Psoas muscle (tissue), 8 donors: ENCODE results near the gene ARMC6. TPM values are rescaled to one million over a fixed set of nuclear protein-coding genes. Genes with fewer than 3 reads are reported as not detected.
A peak's percentile ranks its signal among the peaks of the same experiment; 100 is the strongest.

Source experiments
- ATAC-seq, 4 donors: fragments of 200-7000 bp; cut with Tn5 transposase; one replicate each; pipeline ENCODE4 v1.9.1; 2020; ENCODE audit warnings: moderate library complexity in 3 of 4, mild to moderate bottlenecking in 2 of 4
- DNase-seq, 2 donors: peaks; one replicate each; pipeline ENCODE4 v3.0.0-alpha.2; 2020
- H3K27ac ChIP-seq: fragments of 200-600 bp; one replicate; pipeline ENCODE4 v1.8.0; 2022
- H3K27me3 ChIP-seq, 3 donors: fragments of 200-600 bp in 1 of 3; one replicate each; pipeline versions ENCODE4 v1.6.1 to v1.8.0; 2013 to 2022; ENCODE audit warnings: low read length in 2 of 3, mild to moderate bottlenecking in 2 of 3, moderate library complexity in 1 of 3; ENCODE audit not compliant: insufficient read depth in 3 of 3
- H3K36me3 ChIP-seq, 2 donors: fragments of 200-600 bp in 1 of 2; one replicate each; pipeline versions ENCODE4 v1.6.1 to v1.8.0; 2013 to 2022; ENCODE audit warnings: low read depth in 1 of 2, mild to moderate bottlenecking in 1 of 2, moderate library complexity in 1 of 2; ENCODE audit not compliant: insufficient read depth in 1 of 2
- H3K4me1 ChIP-seq: fragments of 200-600 bp; one replicate; pipeline ENCODE4 v1.8.0; 2022
- H3K4me3 ChIP-seq: fragments of 200-600 bp; one replicate; pipeline ENCODE4 v1.8.0; 2022; ENCODE audit warnings: mild to moderate bottlenecking
- H3K9me3 ChIP-seq: fragments of 200-600 bp; one replicate; pipeline ENCODE4 v1.8.0; 2022
- CTCF ChIP-seq: fragments of 200-600 bp; IDR thresholded peaks from one replicate; pipeline ENCODE4 v1.8.0; 2022; ENCODE audit warnings: antibody characterized with exemption
- WGBS, 3 donors: extraction: QIAGEN DNeasy Blood & Tissue Kit; methylation state at CpG; one replicate each; pipeline versions ENCODE4 v1.1.6 to v1.1.7; 2013; 5-methylcytosine and 5-hydroxymethylcytosine counted together
- intact Hi-C, 2 donors: fragments of 100-400 bp; cut with DNase I; formaldehyde crosslinking; loops; one replicate each; pipeline versions ENCODE4 v1.11.0 to v1.14.2; 2022
- polyA plus RNA-seq, 3 donors: library from polyadenylated mRNA; stranded (reverse); fragments of 200-250 nt; gene quantifications; one replicate each; pipeline ENCODE4 v1.2.3, GENCODE V29; 2013
- total RNA-seq, 4 donors: library from RNA; stranded (reverse); fragmentation: NEBNext Ultra II Directional in 2 of 4; extraction: Animal tissue kit (Norgen Biotek cat#: 25700) in 2 of 4; gene quantifications; one replicate each; pipeline versions ENCODE4 v1.2.1 to v1.2.4, GENCODE V29; 2021 to 2023
- donor health status: healthy with polysubstance abuse.
- donor health status: DM: no; HTN: no; CAD: no; lungs with moderate emphysema.
- donor health status: Bipolar disorder and iron deficiency.
- donor health status: healthy.
- donor health status: DM: yes; HTN: yes; CAD: no.
- donor health status: DM: no; HTN: no; CAD: no.
- donor health status: DM: no; HTN: no; CAD: no.
- donor health status: DM: yes; HTN: yes; CAD: no.

ARMC6 gene
- total and polyA plus RNA-seq, 7 donors, result 13.7 to 74.1 (median 22.6) TPM

GRCh38 chr19:19064811-19065745 lies 31.7 kb downstream of the ARMC6 start:
- 2 to 3% (median 2%) methylated on average over 25 of the region's 25 CpGs for WGBS, 3 donors

GRCh38 chr19:19067276-19068072 lies 34.1 kb downstream of the ARMC6 start:
- intact Hi-C loops, result no loop called here
- Histone ChIP-seq H3K9me3 (no peaks in the 10 kb centered on the region), H3K4me1 (peaks cover 44% of the 10 kb centered on the region), H3K27me3 (no peaks in the 10 kb centered on the region), H3K36me3 (no peaks in the 10 kb centered on the region), H3K27ac (peak overlapping the region; percentile 87), H3K4me3 (peak overlapping the region; percentile 18)
- WGBS, 3 donors, result 27 to 38% (median 31%) methylated on average over 11 of the region's 11 CpGs
- no peak for TF ChIP-seq CTCF
- ATAC-seq (peak; percentile 24 to 66 (median 53)), DNase-seq (peak; percentile 49 to 63)

More at GRCh38 chr19:19064811-19065745, 31.7 kb downstream of the ARMC6 start:
- DNase-seq (no peak), ATAC-seq (no peak)
- no peaks in the 10 kb centered on the region for H3K9me3 ChIP-seq
- H3K27ac ChIP-seq, result peak overlapping the region; percentile 78
- H3K36me3 ChIP-seq, result no peaks in the 10 kb centered on the region
- H3K4me1 ChIP-seq, result peaks cover 62% of the 10 kb centered on the region
- H3K27me3 ChIP-seq, result no peaks in the 10 kb centered on the region
- H3K4me3 ChIP-seq, result peak overlapping the region; percentile 76
- TF ChIP-seq CTCF, result no peak
- intact Hi-C loops, result no loop called here

- Histone ChIP-seq H3K27ac (peak overlapping the region; percentile 87), H3K27me3 (no peaks in the 10 kb centered on the region), H3K4me1 (peaks cover 41% of the 10 kb centered on the region), H3K9me3 (no peaks in the 10 kb centered on the region), H3K36me3 (peaks cover 0 to 3% of the 10 kb centered on the region in 2 donors), H3K4me3 (peak overlapping the region; percentile 2)
- TF ChIP-seq CTCF, result no peak
- DNase-seq (peak in 1 of 2 donors; percentile 54), ATAC-seq (peak in 3 of 4 donors; percentile 19 to 31 (median 22))
- intact Hi-C loops, result no loop called here
- 38 to 49% (median 43%) methylated on average over 11 of the region's 11 CpGs for WGBS, 3 donors
These were observed 35.6 kb downstream of the ARMC6 start for GRCh38 chr19:19068659-19069654.

DNA sequence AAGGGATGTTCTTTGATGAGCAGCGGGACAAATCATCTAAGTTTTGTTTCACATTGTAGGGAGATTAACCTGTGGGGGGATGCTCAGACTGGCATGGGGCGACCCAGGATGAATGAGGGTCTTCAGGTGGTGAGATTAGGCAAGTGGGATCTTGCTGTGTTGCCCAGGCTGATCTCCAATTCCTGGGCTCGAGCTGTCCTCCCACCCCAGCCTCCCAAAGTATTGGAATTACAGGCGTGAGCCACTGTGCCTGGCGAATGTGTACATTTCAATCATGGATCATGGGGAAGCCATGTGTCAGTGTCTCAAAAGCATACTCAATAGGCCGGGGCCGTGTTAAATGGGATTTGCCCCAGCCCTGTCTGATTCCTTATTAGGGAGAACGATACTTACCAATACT lies 38.5 kb downstream of the ARMC6 start:
- no peak for DNase-seq
- WGBS, 3 donors, result 91 to 96% (median 95%) methylated on average over 8 of the region's 8 CpGs
- Histone ChIP-seq H3K27ac (no peak overlapping the region), H3K27me3 (no peaks in the 10 kb centered on the region), H3K9me3 (no peaks in the 10 kb centered on the region), H3K4me1 (peaks cover 38% of the 10 kb centered on the region), H3K4me3 (no peak overlapping the region), H3K36me3 (peaks cover 0 to 20% of the 10 kb centered on the region in 2 donors)
- TF ChIP-seq CTCF, result no peak
- intact Hi-C loops, result no loop called here
- no peak for ATAC-seq
